Bronchial epithelial cell (primary cell): ENCODE data around the gene EIF2AK3. TPM values are rescaled to one million over a fixed set of nuclear protein-coding genes. Genes with fewer than 3 reads are reported as not detected.
"Not testable (repeated sequence)": the region's sequence is repeated elsewhere in the genome, so short reads cannot be mapped to it uniquely, and the experiment has no call there.

Source experiments
- DNase-seq: peaks from one replicate; pipeline ENCODE4 v3.0.0-alpha.2; 2010; ENCODE audit warnings: low read depth
- FAIRE-seq: peaks from 2 replicates; lab custom pipeline; 2011; peaks lifted over from hg19 to GRCh38; lab: Jason Lieb, UNC
- H3K27me3 ChIP-seq: 2 replicates; pipeline ENCODE4 v1.5.1; 2011; ENCODE audit warnings: low read length; ENCODE audit not compliant: control insufficient read depth, insufficient read depth
- H3K36me3 ChIP-seq: 2 replicates; pipeline ENCODE4 v1.5.1; 2011; ENCODE audit warnings: low read length; ENCODE audit not compliant: control insufficient read depth, insufficient read depth
- H3K4me3 ChIP-seq: 2 replicates; pipeline ENCODE4 v1.5.1; 2011; ENCODE audit warnings: mild to moderate bottlenecking, low read depth, low read length, control low read depth
- CTCF ChIP-seq: IDR thresholded peaks from 2 replicates; pipeline ENCODE4 v1.5.1; 2011; ENCODE audit warnings: mild to moderate bottlenecking, moderate library complexity, low read length, control low read depth, inconsistent platforms; ENCODE audit not compliant: insufficient read depth, severe bottlenecking
- total RNA-seq: library from RNA; depleted of rRNA; stranded (reverse); fragments of >200 nt; gene quantifications from 2 replicates; pipeline ENCODE4 v1.2.1, GENCODE V29; 2014

Gene EIF2AK3
- total RNA-seq, 1 donor from 2014 or later, result 29.7 TPM

GRCh38 chr2:88557290-88557689, 70.0 kb downstream of the EIF2AK3 start:
- DNase-seq (no peak), FAIRE-seq (no peak)
- TF ChIP-seq CTCF, result no peak
- Histone ChIP-seq H3K27me3 (no peaks in the 10 kb centered on the region), H3K36me3 (peaks cover 2% of the 10 kb centered on the region), H3K4me3 (no peak overlapping the region)

GRCh38 chr2:88556026-88556425, 71.2 kb downstream of the EIF2AK3 start:
- FAIRE-seq, result no peak
- H3K36me3 ChIP-seq, result peaks cover 2% of the 10 kb centered on the region

GRCh38 chr2:88554189-88554588, 73.1 kb downstream of the EIF2AK3 start:
- Histone ChIP-seq H3K36me3 (peaks cover 2% of the 10 kb centered on the region), H3K4me3 (no peak overlapping the region), H3K27me3 (peaks cover 3% of the 10 kb centered on the region)
- peak; percentile 31 for DNase-seq
- peak; percentile 61 for TF ChIP-seq CTCF
- FAIRE-seq, result peak; percentile 23

More at GRCh38 chr2:88556026-88556425, 71.2 kb downstream of the EIF2AK3 start:
- H3K4me3 ChIP-seq, result no peak overlapping the region
- DNase-seq, result no peak
- no peaks in the 10 kb centered on the region for H3K27me3 ChIP-seq
- TF ChIP-seq CTCF, result no peak

- Histone ChIP-seq H3K27me3 (peaks cover 3% of the 10 kb centered on the region), H3K4me3 (peak overlapping the region; percentile 4), H3K36me3 (no peaks in the 10 kb centered on the region)
- DNase-seq (no peak), FAIRE-seq (no peak)
- TF ChIP-seq CTCF, result no peak
Observed at GRCh38 chr2:88549616-88550292, 77.5 kb downstream of the EIF2AK3 start.

GRCh38 chr2:88546291-88546690, 81.0 kb downstream of the EIF2AK3 start:
- peak; percentile 18 for FAIRE-seq
- not testable (repeated sequence) for DNase-seq, H3K27me3 ChIP-seq, H3K36me3 ChIP-seq, H3K4me3 ChIP-seq

- Histone ChIP-seq H3K36me3 (no peaks in the 10 kb centered on the region), H3K4me3 (no peak overlapping the region), H3K27me3 (peaks cover 3% of the 10 kb centered on the region)
- FAIRE-seq (no peak), DNase-seq (peak; percentile 45)
- no peak for TF ChIP-seq CTCF
Observed at GRCh38 chr2:88545118-88545517, 82.1 kb downstream of the EIF2AK3 start.
